Lower leg skin (tissue), 4 donors: ENCODE measurements around the gene PLA2G4E. TPM values are rescaled to one million over a fixed set of nuclear protein-coding genes. Genes with fewer than 3 reads are reported as not detected.

ENCODE experiments used
- DNase-seq, 2 donors: peaks; one replicate each; pipeline ENCODE4 v3.0.0-alpha.2; 2019; ENCODE audit warnings: low spot score in 2 of 2
- H3K4me3 ChIP-seq: fragments of 200-600 bp; sonication (generic); 2 replicates; pipeline ENCODE4 v1.5.1; 2017; ENCODE audit warnings: mild to moderate bottlenecking, low read depth; ENCODE audit not compliant: poor library complexity, severe bottlenecking
- POLR2A ChIP-seq, 2 donors: fragments of 450-650 bp; IDR thresholded peaks; one replicate each; pipeline ENCODE4 v1.6.1; 2016 to 2017; ENCODE audit warnings: antibody characterized with exemption in 2 of 2, mild to moderate bottlenecking in 1 of 2, moderate library complexity in 1 of 2
- WGBS, 2 donors: methylation state at CpG; one replicate each; pipeline ENCODE4 v1.1.5; 2018; 5-methylcytosine and 5-hydroxymethylcytosine counted together
- intact Hi-C: fragments of 100-400 bp; cut with DNase I; formaldehyde crosslinking; loops from one replicate; pipeline ENCODE4 v1.15.0; 2023; ENCODE audit warnings: low total_unique reads
- total RNA-seq, 4 donors: library from RNA; depleted of rRNA; stranded (reverse); fragments of >200 nt; gene quantifications; one replicate each; pipeline ENCODE4 v1.1.0, GENCODE V29; 2016
- TF ChIP-seq, protein P1 (sequence below), 3 donors: fragments of 450-650 bp; IDR thresholded peaks; one replicate each; pipeline ENCODE4 v1.5.1; 2016; ENCODE audit warnings: antibody characterized with exemption in 3 of 3, mild to moderate bottlenecking in 3 of 3, moderate library complexity in 2 of 3

PLA2G4E gene
- total RNA-seq, 4 donors from 2014 or later, result 49.8 to 67.2 (median 51.5) TPM

DNA sequence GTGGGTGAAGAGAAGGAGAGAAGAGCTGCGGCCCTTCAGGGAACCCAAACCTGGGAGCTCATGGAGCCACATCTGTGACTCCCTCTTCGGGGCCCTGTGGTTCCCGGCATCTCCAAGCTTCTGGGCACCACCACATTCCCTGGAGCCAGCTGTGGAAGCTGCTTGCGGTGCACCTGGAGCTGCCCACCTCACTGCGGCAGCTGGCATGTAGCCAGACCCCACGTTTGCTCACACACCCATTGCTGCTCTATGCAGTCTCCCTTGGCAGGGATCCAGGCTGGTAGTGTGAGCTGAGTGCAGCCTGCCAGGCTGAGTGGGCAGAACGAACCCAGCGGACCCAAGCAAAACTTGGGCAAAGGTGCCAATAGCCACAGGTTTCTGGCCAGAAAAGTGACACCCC, 16.8 kb upstream of the PLA2G4E start:
- 40 to 46% methylated on average over 8 of the region's 8 CpGs for WGBS, 2 donors
- no peak overlapping the region for H3K4me3 ChIP-seq
- intact Hi-C loops, result no loop called here
- TF ChIP-seq POLR2A (IDR thresholded peaks at IDR 0.05), result no peak
- TF ChIP-seq, protein P1, sequence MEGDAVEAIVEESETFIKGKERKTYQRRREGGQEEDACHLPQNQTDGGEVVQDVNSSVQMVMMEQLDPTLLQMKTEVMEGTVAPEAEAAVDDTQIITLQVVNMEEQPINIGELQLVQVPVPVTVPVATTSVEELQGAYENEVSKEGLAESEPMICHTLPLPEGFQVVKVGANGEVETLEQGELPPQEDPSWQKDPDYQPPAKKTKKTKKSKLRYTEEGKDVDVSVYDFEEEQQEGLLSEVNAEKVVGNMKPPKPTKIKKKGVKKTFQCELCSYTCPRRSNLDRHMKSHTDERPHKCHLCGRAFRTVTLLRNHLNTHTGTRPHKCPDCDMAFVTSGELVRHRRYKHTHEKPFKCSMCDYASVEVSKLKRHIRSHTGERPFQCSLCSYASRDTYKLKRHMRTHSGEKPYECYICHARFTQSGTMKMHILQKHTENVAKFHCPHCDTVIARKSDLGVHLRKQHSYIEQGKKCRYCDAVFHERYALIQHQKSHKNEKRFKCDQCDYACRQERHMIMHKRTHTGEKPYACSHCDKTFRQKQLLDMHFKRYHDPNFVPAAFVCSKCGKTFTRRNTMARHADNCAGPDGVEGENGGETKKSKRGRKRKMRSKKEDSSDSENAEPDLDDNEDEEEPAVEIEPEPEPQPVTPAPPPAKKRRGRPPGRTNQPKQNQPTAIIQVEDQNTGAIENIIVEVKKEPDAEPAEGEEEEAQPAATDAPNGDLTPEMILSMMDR (IDR thresholded peaks at IDR 0.05), result no peak
- peak in 1 of 2 donors; percentile 85 for DNase-seq

DNA sequence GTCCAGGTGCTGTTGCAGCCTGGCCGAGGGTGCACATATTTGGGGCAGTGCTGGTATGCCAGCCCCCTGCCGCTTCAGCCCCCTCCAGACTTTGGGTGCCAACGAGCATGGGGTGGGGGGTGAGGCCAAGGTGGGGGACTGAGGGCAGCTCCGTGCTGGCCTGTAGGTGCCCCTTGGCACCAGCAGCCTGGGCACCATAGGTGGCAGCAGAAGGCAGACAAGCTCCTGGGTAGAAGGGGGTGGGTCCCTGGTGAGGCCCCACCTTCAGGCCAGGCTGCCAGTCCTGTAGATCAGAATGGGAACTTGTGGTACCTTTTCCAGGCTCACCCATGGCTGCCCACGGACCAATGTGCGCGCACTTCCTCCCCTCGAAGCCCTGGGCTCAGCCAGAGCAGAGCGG, 16.1 kb upstream of the PLA2G4E start:
- intact Hi-C loops, result no loop called here
- TF ChIP-seq, protein P1 (IDR thresholded peaks at IDR 0.05), result no peak
- peak in 1 of 2 donors; percentile 75 for DNase-seq
- no peak overlapping the region for H3K4me3 ChIP-seq
- 83 to 91% methylated on average over 5 to 9 of the region's 9 CpGs for WGBS, 2 donors

DNA sequence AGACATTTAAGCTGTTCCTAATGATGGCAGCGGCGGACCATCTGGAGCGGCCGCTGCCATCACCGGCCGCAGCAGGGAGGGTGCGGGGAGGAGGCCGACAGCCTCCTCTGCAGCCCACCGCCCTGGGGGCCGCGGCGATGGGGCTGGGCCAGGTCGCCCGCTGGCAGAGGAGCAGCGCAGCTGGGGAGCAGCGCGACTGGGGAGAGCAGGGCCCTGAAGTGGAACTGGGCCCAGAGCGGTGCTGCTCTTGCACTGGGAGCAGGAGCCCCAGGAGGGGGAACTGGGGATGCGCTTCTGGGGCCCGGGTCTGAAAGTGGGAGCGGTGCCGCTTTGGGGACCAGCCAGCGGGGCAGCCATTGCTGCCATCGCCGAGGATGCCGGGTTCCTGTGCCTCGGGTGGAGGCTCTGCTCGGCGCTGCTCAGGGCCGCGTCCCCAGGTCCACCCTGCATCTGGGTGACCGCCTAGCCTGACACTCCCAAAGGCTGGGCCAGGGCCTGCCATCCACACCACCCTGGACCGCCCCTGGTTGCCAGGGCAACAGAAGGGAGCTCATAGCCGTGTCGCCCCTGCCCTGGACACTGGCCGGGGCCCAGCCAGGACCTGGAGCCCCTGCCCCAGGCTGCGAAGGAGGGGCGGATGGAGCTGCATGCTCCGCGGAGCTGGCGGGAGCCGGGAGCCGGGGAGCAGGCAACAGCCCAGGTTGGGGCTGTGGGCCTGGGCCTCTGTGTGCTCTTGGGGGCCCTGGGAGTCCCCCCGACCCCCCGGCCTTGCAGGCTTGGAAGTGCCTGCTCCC, 15.5 kb upstream of the PLA2G4E start:
- 84 to 87% methylated on average over 36 to 40 of the region's 45 CpGs for WGBS, 2 donors
- peak in 1 of 2 donors; percentile 83 for DNase-seq
- intact Hi-C loops, result no loop called here
- TF ChIP-seq, protein P1 (IDR thresholded peaks at IDR 0.05), result no peak
- TF ChIP-seq POLR2A (IDR thresholded peaks at IDR 0.05), result no peak
- no peak overlapping the region for H3K4me3 ChIP-seq

DNA sequence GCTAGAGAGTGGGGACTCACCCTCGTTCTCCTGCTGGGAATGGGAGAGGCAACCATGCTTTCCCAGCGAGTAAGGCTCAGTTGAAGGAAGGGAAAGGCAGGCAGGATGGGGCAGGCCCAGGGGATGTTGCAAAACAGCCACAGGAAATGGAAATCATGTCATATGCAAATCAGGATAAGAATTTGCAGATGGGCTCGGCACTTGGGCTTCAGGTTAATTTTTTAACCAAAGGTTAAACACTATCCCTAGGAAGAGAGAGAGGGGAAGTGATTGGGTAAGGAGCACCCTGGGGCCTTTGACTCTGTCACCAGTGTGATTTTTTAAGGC, 14.6 kb upstream of the PLA2G4E start:
- TF ChIP-seq, protein P1 (IDR thresholded peaks at IDR 0.05), result no peak
- TF ChIP-seq POLR2A (IDR thresholded peaks at IDR 0.05), result no peak
- no peak overlapping the region for H3K4me3 ChIP-seq
- peak; percentile 47 to 81 for DNase-seq
- WGBS, 2 donors, result 29% methylated on average over 3 of the region's 3 CpGs
- intact Hi-C loops, result no loop called here

DNA sequence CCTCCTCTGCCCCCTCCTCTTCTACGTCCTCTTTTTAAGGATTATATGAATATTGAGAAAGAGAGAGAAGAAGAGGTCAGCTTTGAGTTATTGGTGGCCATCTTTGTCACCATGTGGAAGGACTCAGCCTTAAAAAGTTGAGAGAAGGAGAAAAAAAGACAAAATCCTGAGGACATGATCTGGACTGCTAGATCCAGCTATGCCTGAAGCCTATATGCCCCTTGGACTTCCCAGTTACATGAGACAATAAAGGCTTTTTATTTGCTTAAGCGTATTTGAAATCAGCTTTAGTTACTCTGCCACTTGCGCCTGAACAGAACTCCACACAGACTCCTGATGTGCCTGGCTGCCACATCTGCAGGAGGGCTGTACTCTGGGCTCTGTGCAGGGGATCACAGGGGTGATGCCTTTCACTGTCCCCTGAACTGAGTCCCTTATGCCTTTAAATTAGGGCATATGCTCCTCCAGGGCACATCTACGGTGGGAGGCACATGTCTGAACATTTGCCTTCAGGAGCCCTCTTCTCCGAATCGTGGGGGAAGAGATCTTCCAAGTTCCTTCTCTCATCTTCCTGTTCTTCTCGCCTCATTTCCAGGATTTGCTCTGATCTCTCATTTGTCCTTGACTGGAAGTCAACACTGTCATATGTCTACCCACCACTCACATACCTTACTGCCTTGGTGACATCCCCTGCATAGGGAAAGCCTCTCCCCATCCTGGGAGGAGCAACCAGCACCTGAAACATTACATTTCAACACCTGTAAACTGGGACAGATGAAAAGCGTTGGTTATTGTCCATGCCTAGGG, 14.0 kb upstream of the PLA2G4E start:
- TF ChIP-seq, protein P1 (IDR thresholded peaks at IDR 0.05), result no peak
- no peak for TF ChIP-seq POLR2A (IDR thresholded peaks at IDR 0.05)
- peak in 1 of 2 donors; percentile 61 for DNase-seq
- intact Hi-C loops, result no loop called here
- 45 to 63% methylated on average over 8 of the region's 8 CpGs for WGBS, 2 donors
- H3K4me3 ChIP-seq, result no peak overlapping the region
